ENCODE data around the gene KDELR1. TPM values are rescaled to one million over a fixed set of nuclear protein-coding genes. Genes with fewer than 3 reads are reported as not detected.

KDELR1 gene
- polyA plus RNA-seq, 1 experiment: 273 TPM

GRCh38 chr19:48364598-48365348 is 26.6 kb downstream of the KDELR1 start:
- POLR2A ChIA-PET: no interaction called here
- peak overlapping the region; percentile 20; the same call in 1 of the 2 replicates for H3K4me3 ChIP-seq (ENCODE audit: low read depth, low read length)
- no peaks in the 10 kb centered on the region for H3K36me3 ChIP-seq (ENCODE audit: control insufficient read depth, insufficient read depth, low read length)
- TF ChIP-seq, protein P1, sequence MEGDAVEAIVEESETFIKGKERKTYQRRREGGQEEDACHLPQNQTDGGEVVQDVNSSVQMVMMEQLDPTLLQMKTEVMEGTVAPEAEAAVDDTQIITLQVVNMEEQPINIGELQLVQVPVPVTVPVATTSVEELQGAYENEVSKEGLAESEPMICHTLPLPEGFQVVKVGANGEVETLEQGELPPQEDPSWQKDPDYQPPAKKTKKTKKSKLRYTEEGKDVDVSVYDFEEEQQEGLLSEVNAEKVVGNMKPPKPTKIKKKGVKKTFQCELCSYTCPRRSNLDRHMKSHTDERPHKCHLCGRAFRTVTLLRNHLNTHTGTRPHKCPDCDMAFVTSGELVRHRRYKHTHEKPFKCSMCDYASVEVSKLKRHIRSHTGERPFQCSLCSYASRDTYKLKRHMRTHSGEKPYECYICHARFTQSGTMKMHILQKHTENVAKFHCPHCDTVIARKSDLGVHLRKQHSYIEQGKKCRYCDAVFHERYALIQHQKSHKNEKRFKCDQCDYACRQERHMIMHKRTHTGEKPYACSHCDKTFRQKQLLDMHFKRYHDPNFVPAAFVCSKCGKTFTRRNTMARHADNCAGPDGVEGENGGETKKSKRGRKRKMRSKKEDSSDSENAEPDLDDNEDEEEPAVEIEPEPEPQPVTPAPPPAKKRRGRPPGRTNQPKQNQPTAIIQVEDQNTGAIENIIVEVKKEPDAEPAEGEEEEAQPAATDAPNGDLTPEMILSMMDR (IDR thresholded peaks at IDR 0.05; ENCODE audit: insufficient read depth, low read depth, low read length): no peak
- CTCF ChIA-PET: interaction anchor here (0.6 to 1.7 kb wide), 4 partner anchors 14 to 29 kb away, joined by 3 to 10 read pairs (median 6); partner anchors contain the start of genes GRIN2D and KDELR1
- H3K27me3 ChIP-seq (ENCODE audit: control insufficient read depth, insufficient read depth, low read length): 0 out of 2 replicates have a peak, but pooled peaks cover 1% of the 10 kb centered on the region
- no peak for DNase-seq (ENCODE audit: low read depth)

DNA sequence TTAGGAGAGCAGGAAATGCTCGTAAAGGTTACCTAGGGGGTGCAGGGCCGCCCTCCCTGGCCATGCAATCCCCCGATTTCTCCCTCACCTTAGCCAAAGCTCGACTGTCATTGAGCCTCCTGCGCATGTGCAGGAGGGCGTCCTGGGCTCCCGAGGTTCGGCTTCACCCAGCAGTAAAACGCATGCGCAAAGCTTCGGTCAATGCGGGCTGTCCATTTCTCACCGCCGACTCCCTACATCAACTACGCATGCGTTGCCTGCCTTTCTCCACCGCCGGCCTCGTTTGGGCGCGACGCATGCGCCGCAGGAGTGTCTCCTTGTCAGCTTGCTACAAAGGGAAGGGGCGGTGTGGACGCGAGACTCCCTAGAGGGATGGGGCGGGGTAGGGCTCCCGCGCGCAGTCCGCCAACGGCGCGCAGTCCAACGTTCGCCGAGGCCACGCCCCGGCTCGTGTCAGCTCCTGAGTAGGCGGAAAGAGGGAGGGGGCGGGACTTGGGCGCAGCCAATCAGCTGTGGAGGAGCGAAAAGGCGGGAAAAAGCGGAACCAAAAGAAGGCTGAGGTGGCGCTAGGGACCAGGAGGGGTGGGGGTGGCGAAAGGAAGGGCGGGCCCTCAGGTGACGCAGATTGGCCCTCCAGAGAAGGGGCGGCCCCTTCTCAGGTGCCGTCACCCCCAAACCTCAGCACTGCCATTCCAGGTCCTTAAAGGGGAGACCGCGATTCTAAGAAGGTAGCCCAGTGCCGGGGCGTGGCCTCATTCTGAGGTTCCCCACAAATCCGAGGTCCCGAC is 27.3 kb downstream of the KDELR1 start, which contains the start of the genes SYNGR4 and TMEM143:
Gene SYNGR4 (plus strand): TSS at position 558 of the 788 bp plus-strand sequence. CDS start 1,476 bp downstream, outside the sequence.
Gene TMEM143 (minus strand): TSS at position 131 of the 788 bp plus-strand sequence. CDS start 20 bp downstream, at position 111.
- peak; percentile 100 for DNase-seq (ENCODE audit: low read depth)
- ChIA-PET CTCF (interaction anchor here (0.8 to 1.7 kb wide), 5 partner anchors 13 to 44 kb away, joined by 4 to 10 read pairs (median 5); partner anchors contain the start of genes GRIN2D and KDELR1), POLR2A (interaction anchor here (1.4 kb wide), 1 partner anchor 42 kb away, joined by 6 read pairs; a partner anchor contains a TSS)
- peak within 1 kb of the TSS; percentile 52 for H3K4me3 ChIP-seq (ENCODE audit: low read depth, low read length)
- H3K36me3 ChIP-seq (ENCODE audit: control insufficient read depth, insufficient read depth, low read length): no peaks in the 10 kb centered on the region
- TF ChIP-seq, protein P1 (IDR thresholded peaks at IDR 0.05; ENCODE audit: insufficient read depth, low read depth, low read length): no peak
- no peaks in the 10 kb centered on the region for H3K27me3 ChIP-seq (ENCODE audit: control insufficient read depth, insufficient read depth, low read length)

DNA sequence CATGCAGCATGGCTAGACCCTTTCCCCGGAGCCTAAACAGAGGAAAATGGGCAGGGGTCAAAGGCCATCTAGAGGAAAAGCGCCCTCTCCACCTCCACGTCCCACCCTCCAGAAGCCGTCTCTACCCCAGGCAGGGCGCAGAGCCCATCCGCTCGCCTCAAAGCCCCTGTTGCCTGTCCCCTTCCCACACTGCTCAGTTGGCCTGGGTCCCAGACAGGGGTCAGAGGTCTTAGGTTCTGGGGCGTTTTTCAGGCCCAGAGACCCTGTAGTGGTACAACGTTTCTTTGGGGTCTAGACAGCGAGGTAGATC is 27.9 kb downstream of the KDELR1 start:
- Histone ChIP-seq H3K36me3 (ENCODE audit: control insufficient read depth, insufficient read depth, low read length) (no peaks in the 10 kb centered on the region), H3K4me3 (ENCODE audit: low read depth, low read length) (peak overlapping the region; percentile 52), H3K27me3 (ENCODE audit: control insufficient read depth, insufficient read depth, low read length) (no peaks in the 10 kb centered on the region)
- DNase-seq (ENCODE audit: low read depth): no peak
- ChIA-PET POLR2A (interaction anchor here (1.4 kb wide), 1 partner anchor 42 kb away, joined by 6 read pairs; a partner anchor contains a TSS), CTCF (interaction anchor here (0.8 to 1.7 kb wide), 7 partner anchors 12 to 44 kb away, joined by 3 to 10 read pairs (median 5); partner anchors contain the start of genes GRIN2D and KDELR1)
- TF ChIP-seq, protein P1 (IDR thresholded peaks at IDR 0.05; ENCODE audit: insufficient read depth, low read depth, low read length): no peak

GRCh38 chr19:48362716-48363499 is 28.4 kb downstream of the KDELR1 start:
- DNase-seq (ENCODE audit: low read depth): peak; percentile 57

More at GRCh38 chr19:48362716-48363499, 28.4 kb downstream of the KDELR1 start:
- POLR2A ChIA-PET: interaction anchor here (0.5 to 1.4 kb wide), 3 partner anchors 41 to 508 kb away, joined by 3 to 6 read pairs (median 3); a partner anchor contains a TSS
- peak overlapping the region; percentile 52 for H3K4me3 ChIP-seq (ENCODE audit: low read depth, low read length)
- TF ChIP-seq, protein P1 (IDR thresholded peaks at IDR 0.05; ENCODE audit: insufficient read depth, low read depth, low read length): no peak
- no peaks in the 10 kb centered on the region for H3K36me3 ChIP-seq (ENCODE audit: control insufficient read depth, insufficient read depth, low read length)
- no peaks in the 10 kb centered on the region for H3K27me3 ChIP-seq (ENCODE audit: control insufficient read depth, insufficient read depth, low read length)
- CTCF ChIA-PET: interaction anchor here (0.6 to 1.4 kb wide), 5 partner anchors 12 to 41 kb away, joined by 3 to 6 read pairs (median 4); partner anchors contain the start of gene KDELR1
